GM21447 (cell line): ENCODE measurements around the gene PHACTR1.
"Not testable (repeated sequence)": the region's sequence is repeated elsewhere in the genome, so short reads cannot be mapped to it uniquely, and the experiment has no call there.

ENCODE experiments used
- ATAC-seq: cut with Tn5 transposase; IDR thresholded peaks from one replicate; pipeline ENCODE4 v1.9.1; 2021; ENCODE audit not compliant: unreplicated experiment

The PHACTR1 gene

DNA sequence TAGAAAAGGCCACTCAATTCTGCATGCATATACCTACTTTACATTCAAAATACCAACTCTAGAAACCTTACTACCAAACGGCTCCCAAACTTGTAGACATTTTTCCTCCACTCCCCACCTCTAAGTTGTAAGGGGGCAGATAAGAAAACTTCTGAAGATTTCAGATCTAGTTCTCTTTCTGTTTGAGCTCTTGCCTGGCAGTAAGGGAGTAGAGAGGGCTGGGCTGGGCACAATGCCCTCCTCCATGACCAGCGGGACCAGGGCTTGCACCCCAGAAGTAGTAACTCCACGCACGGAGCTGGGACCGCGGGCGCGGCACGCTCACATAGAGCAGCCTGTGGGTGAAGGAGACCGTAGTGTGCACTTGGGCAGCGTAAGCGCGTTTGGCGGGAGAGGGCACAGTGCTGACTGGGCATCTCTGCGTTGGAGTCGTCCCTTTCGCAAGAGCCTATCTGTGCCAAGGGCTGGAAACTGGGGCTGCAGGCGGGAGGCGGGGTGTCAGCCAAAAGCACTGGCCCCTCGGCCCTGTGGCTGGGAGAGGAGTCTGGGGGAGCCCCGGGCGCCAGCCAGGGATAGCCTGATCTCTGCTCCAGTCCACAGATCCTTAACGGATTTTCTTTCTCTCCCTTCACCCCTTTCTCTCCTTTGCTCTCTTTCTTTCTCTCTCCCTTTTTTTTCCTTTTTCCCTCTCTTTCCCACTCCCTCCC lies 32.4 kb downstream of the PHACTR1 start:
- ATAC-seq = no peak

GRCh38 chr6:12749531-12750379 lies 33.2 kb downstream of the PHACTR1 start:
- ATAC-seq = no peak

DNA sequence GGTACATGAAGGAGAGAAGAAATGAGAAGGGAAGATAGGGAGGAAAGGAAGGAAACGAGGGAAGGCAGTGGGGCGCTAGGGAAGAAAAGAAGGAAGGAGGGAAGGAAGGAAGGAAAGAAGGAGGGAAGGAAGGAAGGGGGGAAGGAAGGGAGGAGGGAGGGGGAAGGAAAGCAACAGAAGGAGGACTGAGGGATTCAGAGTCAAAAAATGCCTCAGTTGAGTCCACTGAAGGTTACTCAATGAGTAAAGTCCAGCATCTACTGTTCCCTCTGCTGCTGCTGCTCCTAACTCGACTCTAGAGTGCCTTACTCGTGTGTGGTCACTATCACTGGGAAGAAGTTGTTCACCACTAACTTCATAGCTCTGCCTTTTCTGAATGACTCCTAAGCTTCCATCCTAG lies 33.8 kb downstream of the PHACTR1 start:
- ATAC-seq = no peak

DNA sequence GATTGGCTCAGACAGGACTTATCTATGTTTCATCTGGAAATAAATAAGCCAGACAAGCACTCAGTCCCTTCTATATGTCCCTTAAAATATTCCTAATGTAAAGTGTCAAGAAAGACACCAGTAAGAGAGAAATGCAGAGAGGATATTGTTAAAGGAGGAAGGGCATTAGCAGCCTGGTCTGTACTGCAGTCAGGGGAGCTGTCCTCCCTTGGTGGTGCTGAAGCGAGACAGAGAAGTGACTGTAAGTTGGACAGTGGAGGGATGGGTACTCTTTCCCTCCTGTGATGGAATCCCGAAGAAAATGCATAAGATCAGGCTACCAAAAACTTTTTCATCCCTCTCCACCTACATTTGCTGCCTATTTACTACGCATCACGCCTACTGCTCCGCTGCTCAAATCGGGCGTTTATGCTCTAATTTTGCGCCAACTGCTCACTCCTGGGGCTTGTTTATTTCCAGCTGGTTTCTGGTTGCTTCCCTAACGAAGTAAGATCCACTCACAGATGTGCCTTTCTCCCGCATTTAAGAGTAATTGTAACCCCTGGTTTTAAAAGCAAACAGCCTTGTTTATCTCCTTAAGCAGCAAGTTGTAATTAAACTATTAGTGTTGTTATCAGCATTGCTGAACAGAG lies 35.2 kb downstream of the PHACTR1 start:
- no peak for ATAC-seq

DNA sequence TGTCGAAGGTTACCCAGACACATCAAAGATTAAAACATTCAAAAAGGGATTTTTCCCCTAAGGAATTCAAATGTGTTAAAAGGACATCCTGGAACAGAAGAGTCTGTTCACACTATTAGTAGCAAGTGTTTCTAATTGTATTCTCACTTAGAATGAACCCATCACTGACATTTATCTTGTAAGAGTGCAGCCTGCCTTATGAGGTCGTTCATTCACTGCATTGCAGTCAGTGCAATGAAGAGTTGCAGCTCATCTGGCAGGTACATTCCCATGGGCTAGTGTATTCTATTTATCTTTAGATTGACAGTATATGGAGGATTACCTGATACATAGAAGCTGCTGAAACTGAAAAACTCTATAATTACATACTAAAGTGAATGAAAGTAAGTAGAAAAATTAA lies 36.5 kb downstream of the PHACTR1 start:
- no peak for ATAC-seq

DNA sequence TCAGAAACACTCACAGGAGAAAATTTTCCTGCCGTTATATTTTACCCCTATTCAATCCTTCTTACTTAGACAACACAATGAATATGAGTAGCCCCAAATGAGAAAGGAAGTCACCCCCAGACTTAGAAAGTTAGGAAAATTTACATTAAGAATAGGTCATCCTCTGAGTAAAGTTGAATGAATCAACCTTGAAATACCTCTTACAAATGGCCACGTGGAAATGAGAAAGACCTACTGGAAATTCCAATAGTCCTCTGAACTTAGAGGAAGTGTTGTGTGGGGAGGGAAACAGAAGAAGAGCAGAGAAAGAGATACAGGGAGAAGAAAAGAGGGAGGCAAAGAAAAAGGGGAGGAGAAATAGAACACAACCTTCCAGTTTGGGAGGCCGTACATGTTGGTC lies 43.7 kb downstream of the PHACTR1 start:
- no peak for ATAC-seq

DNA sequence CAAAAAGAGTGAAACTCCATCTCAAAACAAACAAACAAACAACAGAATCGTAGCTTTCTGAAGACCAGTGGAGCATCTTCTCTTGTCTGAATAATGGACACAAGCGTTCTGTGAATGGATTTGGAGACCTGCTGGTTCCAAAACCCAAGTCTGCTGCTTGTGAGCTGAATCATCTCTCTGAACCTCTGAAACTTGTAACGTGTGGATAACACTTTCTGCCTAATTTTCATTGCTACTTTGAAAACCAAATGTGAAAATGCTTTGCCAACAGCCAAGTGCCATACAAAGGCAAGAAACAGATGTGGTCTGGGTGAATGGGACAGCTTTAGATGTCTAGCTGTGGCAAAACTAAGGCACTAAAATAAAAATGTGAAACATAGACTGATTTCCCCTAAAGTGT lies 44.3 kb downstream of the PHACTR1 start:
- ATAC-seq = no peak

GRCh38 chr6:12761376-12762115 lies 45.0 kb downstream of the PHACTR1 start:
- ATAC-seq = no peak

GRCh38 chr6:12762731-12763434 lies 46.3 kb downstream of the PHACTR1 start:
- not testable (repeated sequence) for ATAC-seq

DNA sequence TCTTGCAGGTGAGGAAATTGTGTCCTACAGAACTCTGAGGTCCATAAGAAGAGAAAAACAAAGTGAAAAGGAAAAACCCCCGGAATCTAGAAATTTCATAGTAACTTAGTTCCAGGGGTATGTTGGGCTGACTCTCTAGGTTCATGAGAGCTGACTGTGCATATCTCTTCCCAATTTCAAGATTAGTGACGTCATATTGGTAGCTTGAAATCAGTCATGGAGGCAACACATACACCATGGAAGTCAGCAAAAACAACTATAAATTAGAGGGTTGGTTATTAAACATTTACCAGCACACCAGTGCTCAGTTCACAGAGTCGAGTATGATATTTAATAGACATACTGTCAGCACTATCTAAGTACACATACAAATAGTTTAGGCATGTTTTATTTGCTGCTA lies 49.8 kb downstream of the PHACTR1 start:
- no peak for ATAC-seq

GRCh38 chr6:12767016-12767415 lies 50.4 kb downstream of the PHACTR1 start:
- no peak for ATAC-seq

DNA sequence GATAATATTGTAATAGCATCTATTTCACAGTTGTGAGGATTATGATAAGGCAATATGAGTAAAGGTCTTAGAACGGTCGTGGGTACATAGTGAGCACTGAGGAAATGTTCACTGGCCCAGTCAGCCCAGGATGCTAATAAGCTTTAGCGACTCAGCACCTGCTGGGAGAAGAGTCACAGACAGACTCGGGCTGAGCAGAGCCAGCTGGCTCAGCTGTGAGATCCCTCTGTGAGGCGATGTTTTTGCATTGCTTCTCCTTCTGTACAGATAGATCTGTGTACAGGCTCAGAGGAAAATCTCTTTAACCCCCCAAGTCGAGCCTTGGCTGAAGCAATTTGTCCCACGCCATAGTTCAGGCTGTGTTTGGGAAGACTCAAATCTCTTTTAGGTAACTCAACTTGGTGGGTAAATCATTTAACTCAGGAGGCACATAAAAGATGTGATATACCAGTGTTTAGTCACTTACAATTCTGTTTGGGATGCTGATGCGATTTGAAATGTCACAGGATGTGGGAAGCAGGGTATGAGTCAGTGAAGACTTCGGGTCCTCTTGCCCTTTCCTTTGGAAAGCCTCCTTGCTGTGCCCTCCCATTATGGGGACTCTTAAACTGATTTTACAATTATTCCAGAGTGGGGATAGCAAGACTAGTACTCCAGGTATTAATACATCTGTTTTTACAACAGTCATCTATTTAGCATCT lies 53.1 kb downstream of the PHACTR1 start:
- ATAC-seq = no peak

GRCh38 chr6:12772416-12772815 lies 55.8 kb downstream of the PHACTR1 start:
- ATAC-seq = no peak

DNA sequence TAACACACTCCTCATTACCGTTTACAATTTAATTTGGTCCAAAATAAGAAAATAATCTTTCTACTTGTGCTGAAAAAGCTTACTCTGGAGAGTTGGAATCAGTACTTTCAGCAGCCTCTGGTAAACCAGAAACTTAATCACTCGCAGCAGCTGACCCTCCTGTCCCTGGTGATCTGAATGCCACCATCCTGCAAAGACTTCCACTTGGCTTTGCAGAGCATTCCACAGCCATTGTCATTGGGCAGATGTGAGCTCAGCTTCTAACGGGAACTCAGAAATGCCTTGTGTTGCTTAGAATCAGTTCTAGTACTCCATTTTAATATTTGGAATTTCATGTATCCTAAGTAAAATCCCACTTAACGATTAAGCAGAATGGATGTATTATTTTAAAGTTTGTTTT lies 59.7 kb downstream of the PHACTR1 start:
- ATAC-seq = no peak

DNA sequence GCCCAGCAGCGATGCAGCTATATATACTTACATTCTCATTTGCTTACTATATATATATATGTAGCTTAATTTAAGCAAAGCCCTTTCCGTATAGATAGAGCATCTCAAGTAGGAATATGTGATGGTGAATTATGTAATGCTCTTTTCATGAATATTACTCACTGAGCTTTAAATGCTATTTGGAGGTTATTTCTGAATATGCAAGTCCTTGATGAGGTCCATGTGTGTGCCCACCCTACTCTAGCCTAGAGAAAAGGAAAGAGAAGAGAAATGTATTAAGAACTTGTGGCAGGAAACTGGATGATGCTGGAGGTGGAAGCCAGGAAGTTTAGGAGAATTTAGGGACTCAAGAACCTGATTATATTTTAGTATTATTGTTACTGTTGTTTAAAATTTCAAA lies 63.2 kb downstream of the PHACTR1 start:
- no peak for ATAC-seq

DNA sequence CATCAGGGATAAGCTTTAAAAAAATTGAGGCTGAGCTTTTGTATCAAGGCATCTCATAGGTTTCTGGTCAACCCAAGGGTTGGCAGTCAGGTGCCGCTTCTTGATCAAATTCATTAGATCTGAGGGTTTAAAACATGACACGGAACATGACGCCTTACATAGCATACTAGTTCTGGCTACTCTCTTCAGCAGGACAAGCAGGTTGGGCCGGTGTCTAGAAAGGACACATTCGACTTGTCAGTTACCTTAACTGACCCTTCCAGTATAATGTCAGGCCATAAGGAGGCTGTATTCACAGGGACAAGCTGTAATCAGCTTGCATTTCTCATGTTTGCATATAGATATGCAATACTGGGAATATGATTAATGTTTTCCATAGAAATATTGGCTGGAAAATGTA lies 65.6 kb downstream of the PHACTR1 start:
- ATAC-seq = no peak

DNA sequence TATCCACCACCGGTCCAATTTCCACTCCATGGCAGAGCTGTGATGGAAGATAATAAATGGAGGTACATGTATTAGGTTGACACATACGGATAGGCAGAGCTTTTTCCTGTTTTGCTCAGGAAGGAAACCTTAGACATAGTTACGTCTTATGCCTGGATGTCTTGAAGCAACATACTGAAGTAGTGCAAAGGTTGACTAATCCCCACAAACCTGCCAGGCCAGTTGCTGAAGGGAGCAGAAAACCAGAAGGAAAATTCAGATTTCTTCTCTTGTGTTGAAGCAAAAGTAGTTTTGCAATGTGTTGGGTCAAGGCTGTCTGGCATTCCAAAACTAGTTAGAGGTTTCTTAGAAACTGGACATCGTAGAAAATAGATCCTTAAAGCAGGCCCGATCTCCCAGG lies 68.7 kb downstream of the PHACTR1 start:
- no peak for ATAC-seq

DNA sequence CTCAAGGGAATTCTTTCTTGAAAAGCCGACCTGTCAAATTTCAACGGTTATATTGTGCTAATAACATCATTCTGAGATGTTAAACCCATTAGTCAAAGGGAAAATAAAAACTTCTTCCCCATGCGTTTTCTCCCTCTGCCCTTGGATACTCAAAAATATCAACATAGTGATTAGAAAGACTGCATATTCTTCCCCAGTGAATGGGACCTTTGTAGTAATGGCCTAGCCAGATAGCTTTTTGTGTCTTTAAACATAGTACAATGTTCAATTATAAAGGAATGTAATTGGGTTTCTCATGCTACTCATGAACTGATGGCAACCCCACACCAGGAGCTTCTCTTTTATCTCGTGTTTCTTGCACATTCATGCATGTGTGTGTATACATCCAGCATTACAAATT lies 69.4 kb downstream of the PHACTR1 start:
- ATAC-seq = no peak

GRCh38 chr6:12791371-12791770 lies 74.8 kb downstream of the PHACTR1 start:
- no peak for ATAC-seq

GRCh38 chr6:12798326-12798725 lies 81.8 kb downstream of the PHACTR1 start:
- ATAC-seq = no peak
